ENCODE results near the gene NSUN7.

The NSUN7 gene

GRCh38 chr4:40825014-40825838 lies 75.5 kb downstream of the NSUN7 start:
- no peak for TF ChIP-seq CTCF (IDR thresholded peaks at IDR 0.05; ENCODE audit: unreplicated experiment in 3 of 3)
- peaks cover 74% of the 10 kb centered on the region for H3K36me3 Mint-ChIP-seq (ENCODE audit: low read depth)
- no peaks in the 10 kb centered on the region for H3K4me1 Mint-ChIP-seq
- no peaks in the 10 kb centered on the region for H3K9me3 Mint-ChIP-seq
- no peaks in the 10 kb centered on the region for H3K27me3 Mint-ChIP-seq (ENCODE audit: low read depth)
- H3K4me3 Mint-ChIP-seq, result no peak overlapping the region
- no peak overlapping the region for H3K27ac Mint-ChIP-seq

GRCh38 chr4:40826821-40827220 lies 77.1 kb downstream of the NSUN7 start:
- Mint-ChIP-seq H3K9me3 (no peaks in the 10 kb centered on the region), H3K27ac (no peak overlapping the region), H3K36me3 (ENCODE audit: low read depth) (peaks cover 66% of the 10 kb centered on the region), H3K4me1 (no peaks in the 10 kb centered on the region), H3K4me3 (no peak overlapping the region), H3K27me3 (ENCODE audit: low read depth) (no peaks in the 10 kb centered on the region)
- TF ChIP-seq CTCF (IDR thresholded peaks at IDR 0.05; ENCODE audit: unreplicated experiment in 3 of 3), result no peak

GRCh38 chr4:40827758-40828157 lies 78.0 kb downstream of the NSUN7 start:
- H3K27ac Mint-ChIP-seq, result no peak overlapping the region
- no peaks in the 10 kb centered on the region for H3K9me3 Mint-ChIP-seq
- no peak overlapping the region for H3K4me3 Mint-ChIP-seq
- no peak for TF ChIP-seq CTCF (IDR thresholded peaks at IDR 0.05; ENCODE audit: unreplicated experiment in 3 of 3)
- no peaks in the 10 kb centered on the region for H3K27me3 Mint-ChIP-seq (ENCODE audit: low read depth)
- peaks cover 59% of the 10 kb centered on the region for H3K36me3 Mint-ChIP-seq (ENCODE audit: low read depth)
- no peaks in the 10 kb centered on the region for H3K4me1 Mint-ChIP-seq

- H3K27me3 Mint-ChIP-seq (ENCODE audit: low read depth), result no peaks in the 10 kb centered on the region
- H3K9me3 Mint-ChIP-seq, result no peaks in the 10 kb centered on the region
- H3K4me1 Mint-ChIP-seq, result no peaks in the 10 kb centered on the region
- H3K27ac Mint-ChIP-seq, result no peak overlapping the region
- no peak for TF ChIP-seq CTCF (IDR thresholded peaks at IDR 0.05; ENCODE audit: unreplicated experiment in 3 of 3)
- peaks cover 59% of the 10 kb centered on the region for H3K36me3 Mint-ChIP-seq (ENCODE audit: low read depth)
- no peak overlapping the region for H3K4me3 Mint-ChIP-seq
Observed at GRCh38 chr4:40828661-40829060, 78.9 kb downstream of the NSUN7 start.

- H3K27me3 Mint-ChIP-seq (ENCODE audit: low read depth), result no peaks in the 10 kb centered on the region
- H3K4me1 Mint-ChIP-seq, result no peaks in the 10 kb centered on the region
- no peak overlapping the region for H3K27ac Mint-ChIP-seq
- H3K4me3 Mint-ChIP-seq, result no peak overlapping the region
- H3K36me3 Mint-ChIP-seq (ENCODE audit: low read depth), result peaks cover 65% of the 10 kb centered on the region
- TF ChIP-seq CTCF (IDR thresholded peaks at IDR 0.05; ENCODE audit: unreplicated experiment in 3 of 3), result no peak
- H3K9me3 Mint-ChIP-seq, result no peaks in the 10 kb centered on the region
Observed at GRCh38 chr4:40829586-40829985, 79.8 kb downstream of the NSUN7 start.
